ENCODE results near the gene ZNF446.
"Not testable (repeated sequence)": the region's sequence is repeated elsewhere in the genome, so short reads cannot be mapped to it uniquely, and the experiment has no call there.

DNA sequence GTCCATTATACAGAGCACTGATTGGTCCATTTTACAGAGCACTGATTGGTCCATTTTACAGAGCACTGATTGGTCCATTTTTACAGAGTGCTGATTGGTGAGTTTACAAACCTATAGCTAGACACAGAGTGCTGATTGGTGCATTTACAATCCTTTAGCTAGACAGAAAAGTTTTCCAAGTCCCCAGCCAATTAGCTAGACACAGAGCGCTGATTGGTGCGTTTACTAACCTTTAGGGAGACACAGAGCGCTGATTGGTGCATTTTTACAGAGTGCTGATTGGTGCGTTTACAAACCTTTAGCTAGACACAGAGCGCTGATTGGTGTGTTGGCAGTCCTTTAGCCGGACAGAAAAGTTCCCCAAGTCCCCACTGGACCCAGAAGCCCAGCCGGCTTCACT is 33.2 kb upstream of the ZNF446 start:
- TF ChIP-seq, protein P1, sequence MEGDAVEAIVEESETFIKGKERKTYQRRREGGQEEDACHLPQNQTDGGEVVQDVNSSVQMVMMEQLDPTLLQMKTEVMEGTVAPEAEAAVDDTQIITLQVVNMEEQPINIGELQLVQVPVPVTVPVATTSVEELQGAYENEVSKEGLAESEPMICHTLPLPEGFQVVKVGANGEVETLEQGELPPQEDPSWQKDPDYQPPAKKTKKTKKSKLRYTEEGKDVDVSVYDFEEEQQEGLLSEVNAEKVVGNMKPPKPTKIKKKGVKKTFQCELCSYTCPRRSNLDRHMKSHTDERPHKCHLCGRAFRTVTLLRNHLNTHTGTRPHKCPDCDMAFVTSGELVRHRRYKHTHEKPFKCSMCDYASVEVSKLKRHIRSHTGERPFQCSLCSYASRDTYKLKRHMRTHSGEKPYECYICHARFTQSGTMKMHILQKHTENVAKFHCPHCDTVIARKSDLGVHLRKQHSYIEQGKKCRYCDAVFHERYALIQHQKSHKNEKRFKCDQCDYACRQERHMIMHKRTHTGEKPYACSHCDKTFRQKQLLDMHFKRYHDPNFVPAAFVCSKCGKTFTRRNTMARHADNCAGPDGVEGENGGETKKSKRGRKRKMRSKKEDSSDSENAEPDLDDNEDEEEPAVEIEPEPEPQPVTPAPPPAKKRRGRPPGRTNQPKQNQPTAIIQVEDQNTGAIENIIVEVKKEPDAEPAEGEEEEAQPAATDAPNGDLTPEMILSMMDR (IDR thresholded peaks at IDR 0.05): not testable (repeated sequence)
- TF ChIP-seq POLR2A (IDR thresholded peaks at IDR 0.05): not testable (repeated sequence)
